Measurements from ENCODE around the gene TRIM62.

Gene TRIM62

GRCh38 chr1:33186936-33187335 lies 5.1 kb upstream of the TRIM62 start:
- H3K4me3 Mint-ChIP-seq = no peak overlapping the region
- no peak overlapping the region for H3K27ac Mint-ChIP-seq
- DNase-seq (ENCODE audit: low spot score in 2 of 2) = no peak
- no peak for ATAC-seq
- no peaks in the 10 kb centered on the region for H3K9me3 Mint-ChIP-seq
- no peaks in the 10 kb centered on the region for H3K36me3 Mint-ChIP-seq
- peaks cover 23% of the 10 kb centered on the region for H3K4me1 Mint-ChIP-seq

GRCh38 chr1:33185541-33185940 lies 3.7 kb upstream of the TRIM62 start:
- DNase-seq (ENCODE audit: low spot score in 2 of 2) = no peak

GRCh38 chr1:33183306-33183705 lies 1.5 kb upstream of the TRIM62 start:
- no peak overlapping the region for H3K4me3 Mint-ChIP-seq
- no peaks in the 10 kb centered on the region for H3K36me3 Mint-ChIP-seq
- ATAC-seq (no peak), DNase-seq (ENCODE audit: low spot score in 2 of 2) (no peak)
- H3K9me3 Mint-ChIP-seq = no peaks in the 10 kb centered on the region
- H3K27ac Mint-ChIP-seq = no peak overlapping the region
- H3K4me1 Mint-ChIP-seq = peaks cover 40% of the 10 kb centered on the region

More at GRCh38 chr1:33185541-33185940, 3.7 kb upstream of the TRIM62 start:
- no peaks in the 10 kb centered on the region for H3K36me3 Mint-ChIP-seq
- H3K9me3 Mint-ChIP-seq = no peaks in the 10 kb centered on the region
- no peak overlapping the region for H3K4me3 Mint-ChIP-seq
- no peak overlapping the region for H3K27ac Mint-ChIP-seq
- peaks cover 25% of the 10 kb centered on the region for H3K4me1 Mint-ChIP-seq
- ATAC-seq = no peak

GRCh38 chr1:33182896-33183295 lies 1.1 kb upstream of the TRIM62 start:
- peak; percentile 35 for ATAC-seq
- H3K27ac Mint-ChIP-seq = no peak overlapping the region
- H3K9me3 Mint-ChIP-seq = no peaks in the 10 kb centered on the region
- H3K4me3 Mint-ChIP-seq = peak overlapping the region; percentile 81
- peak in 1 of 2 donors; percentile 52 for DNase-seq (ENCODE audit: low spot score in 2 of 2)
- peaks cover 44% of the 10 kb centered on the region for H3K4me1 Mint-ChIP-seq
- H3K36me3 Mint-ChIP-seq = no peaks in the 10 kb centered on the region

- H3K4me3 Mint-ChIP-seq = peak overlapping the region; percentile 81
- no peak for DNase-seq (ENCODE audit: low spot score in 2 of 2)
- peaks cover 44% of the 10 kb centered on the region for H3K4me1 Mint-ChIP-seq
- H3K36me3 Mint-ChIP-seq = no peaks in the 10 kb centered on the region
- no peak for ATAC-seq
- H3K27ac Mint-ChIP-seq = no peak overlapping the region
- H3K9me3 Mint-ChIP-seq = no peaks in the 10 kb centered on the region
Measured at GRCh38 chr1:33182401-33182841, 578 bp upstream of the TRIM62 start.

- Mint-ChIP-seq H3K36me3 (no peaks in the 10 kb centered on the region), H3K4me1 (peaks cover 44% of the 10 kb centered on the region), H3K9me3 (no peaks in the 10 kb centered on the region), H3K27ac (no peak overlapping the region), H3K4me3 (peak overlapping the region; percentile 81)
- DNase-seq (ENCODE audit: low spot score in 2 of 2) (peak; percentile 51 to 83), ATAC-seq (peak; percentile 90)
Measured at GRCh38 chr1:33180911-33181890, 642 bp downstream of the TRIM62 start.

- no peaks in the 10 kb centered on the region for H3K9me3 Mint-ChIP-seq
- H3K27ac Mint-ChIP-seq = no peak overlapping the region
Measured at GRCh38 chr1:33180226-33180910, 1.5 kb downstream of the TRIM62 start.

GRCh38 chr1:33178836-33179439 lies 2.9 kb downstream of the TRIM62 start:
- Mint-ChIP-seq H3K4me1 (peaks cover 44% of the 10 kb centered on the region), H3K36me3 (no peaks in the 10 kb centered on the region), H3K9me3 (no peaks in the 10 kb centered on the region), H3K4me3 (no peak overlapping the region), H3K27ac (no peak overlapping the region)
- DNase-seq (ENCODE audit: low spot score in 2 of 2) (no peak), ATAC-seq (no peak)

More at GRCh38 chr1:33180226-33180910, 1.5 kb downstream of the TRIM62 start:
- Mint-ChIP-seq H3K4me1 (peaks cover 44% of the 10 kb centered on the region), H3K4me3 (peak overlapping the region; percentile 81), H3K36me3 (no peaks in the 10 kb centered on the region)
- ATAC-seq (peak; percentile 11), DNase-seq (ENCODE audit: low spot score in 2 of 2) (no peak)

- H3K27ac Mint-ChIP-seq = no peak overlapping the region
- H3K4me3 Mint-ChIP-seq = no peak overlapping the region
- no peak for DNase-seq (ENCODE audit: low spot score in 2 of 2)
- H3K9me3 Mint-ChIP-seq = no peaks in the 10 kb centered on the region
- ATAC-seq = no peak
- H3K4me1 Mint-ChIP-seq = peaks cover 42% of the 10 kb centered on the region
- no peaks in the 10 kb centered on the region for H3K36me3 Mint-ChIP-seq
Measured at GRCh38 chr1:33177996-33178540, 3.8 kb downstream of the TRIM62 start.

- no peaks in the 10 kb centered on the region for H3K36me3 Mint-ChIP-seq
- no peaks in the 10 kb centered on the region for H3K9me3 Mint-ChIP-seq
- H3K4me3 Mint-ChIP-seq = no peak overlapping the region
- H3K27ac Mint-ChIP-seq = no peak overlapping the region
- ATAC-seq = no peak
- no peak for DNase-seq (ENCODE audit: low spot score in 2 of 2)
- peaks cover 37% of the 10 kb centered on the region for H3K4me1 Mint-ChIP-seq
Measured at GRCh38 chr1:33176887-33177286, 5.0 kb downstream of the TRIM62 start.

GRCh38 chr1:33176362-33176850 lies 5.4 kb downstream of the TRIM62 start:
- peaks cover 37% of the 10 kb centered on the region for H3K4me1 Mint-ChIP-seq
- DNase-seq (ENCODE audit: low spot score in 2 of 2) (no peak), ATAC-seq (no peak)
- no peaks in the 10 kb centered on the region for H3K9me3 Mint-ChIP-seq
- H3K4me3 Mint-ChIP-seq = no peak overlapping the region
- no peaks in the 10 kb centered on the region for H3K36me3 Mint-ChIP-seq
- H3K27ac Mint-ChIP-seq = no peak overlapping the region

- Mint-ChIP-seq H3K27ac (no peak overlapping the region), H3K4me1 (peaks cover 35% of the 10 kb centered on the region), H3K4me3 (no peak overlapping the region), H3K36me3 (no peaks in the 10 kb centered on the region), H3K9me3 (no peaks in the 10 kb centered on the region)
- no peak for ATAC-seq
- DNase-seq (ENCODE audit: low spot score in 2 of 2) = no peak
Measured at GRCh38 chr1:33175865-33176264, 6.0 kb downstream of the TRIM62 start.

- Mint-ChIP-seq H3K4me3 (no peak overlapping the region), H3K9me3 (no peaks in the 10 kb centered on the region)
Measured at GRCh38 chr1:33173091-33173490, 8.8 kb downstream of the TRIM62 start.

GRCh38 chr1:33171977-33172813 lies 9.6 kb downstream of the TRIM62 start:
- no peak for ATAC-seq
- no peak for DNase-seq (ENCODE audit: low spot score in 2 of 2)
- peak overlapping the region; percentile 71 for H3K27ac Mint-ChIP-seq
- H3K4me1 Mint-ChIP-seq = peaks cover 24% of the 10 kb centered on the region
- no peak overlapping the region for H3K4me3 Mint-ChIP-seq
- H3K36me3 Mint-ChIP-seq = peaks cover under 1% of the 10 kb centered on the region
- no peaks in the 10 kb centered on the region for H3K9me3 Mint-ChIP-seq

More at GRCh38 chr1:33173091-33173490, 8.8 kb downstream of the TRIM62 start:
- DNase-seq (ENCODE audit: low spot score in 2 of 2) (no peak), ATAC-seq (no peak)
- Mint-ChIP-seq H3K4me1 (peaks cover 26% of the 10 kb centered on the region), H3K27ac (peak overlapping the region; percentile 71), H3K36me3 (no peaks in the 10 kb centered on the region)

All from stimulated activated effector memory CD8-positive, alpha-beta T cell treated with anti-CD3 and anti-CD28 coated beads, Interleukin-12 subunit alpha, Interleukin-12 subunit beta, amount 100 ng/mL, for 72 hours (primary cell).